T-helper 2 cell treated with Interferon-gamma antibody and Interleukin-4, amounts not matched to agents 5 μg/mL and 100 μg/mL, for 36 hours (primary cell): Measurements from ENCODE around the gene MT3.
"Not testable (repeated sequence)": the region's sequence is repeated elsewhere in the genome, so short reads cannot be mapped to it uniquely, and the experiment has no call there.

ENCODE experiments used
- DNase-seq: peaks from one replicate; pipeline ENCODE4 v3.0.0; 2021; ENCODE audit warnings: low spot score
- H3K27ac Mint-ChIP-seq: one replicate; pipeline ENCODE4 v1.8.0; 2021; ENCODE audit warnings: mild to moderate bottlenecking, mixed read lengths
- H3K27me3 Mint-ChIP-seq: one replicate; pipeline ENCODE4 v1.8.0; 2021; ENCODE audit warnings: low read depth, mixed read lengths
- H3K36me3 Mint-ChIP-seq: one replicate; pipeline ENCODE4 v1.8.0; 2021; ENCODE audit warnings: low read depth, mixed read lengths
- H3K4me1 Mint-ChIP-seq: one replicate; pipeline ENCODE4 v1.8.0; 2021; ENCODE audit warnings: low read depth, mixed read lengths
- H3K4me3 Mint-ChIP-seq: one replicate; pipeline ENCODE4 v1.8.0; 2022; ENCODE audit warnings: mild to moderate bottlenecking, moderate library complexity, mixed read lengths
- H3K9me3 Mint-ChIP-seq: one replicate; pipeline ENCODE4 v1.8.0; 2021; ENCODE audit warnings: mixed read lengths

MT3 gene

GRCh38 chr16:56609463-56609921, 20.2 kb downstream of the MT3 start:
- no peaks in the 10 kb centered on the region for H3K27me3 Mint-ChIP-seq
- peaks cover 3% of the 10 kb centered on the region for H3K36me3 Mint-ChIP-seq
- H3K27ac Mint-ChIP-seq, result peak overlapping the region; percentile 94
- no peaks in the 10 kb centered on the region for H3K9me3 Mint-ChIP-seq
- DNase-seq, result peak; percentile 72
- peaks cover 57% of the 10 kb centered on the region for H3K4me1 Mint-ChIP-seq
- peak overlapping the region; percentile 94 for H3K4me3 Mint-ChIP-seq

GRCh38 chr16:56610017-56610608, 20.8 kb downstream of the MT3 start:
- H3K27me3 Mint-ChIP-seq, result no peaks in the 10 kb centered on the region
- peak; percentile 90 for DNase-seq
- H3K4me3 Mint-ChIP-seq, result peak overlapping the region; percentile 94
- H3K4me1 Mint-ChIP-seq, result peaks cover 63% of the 10 kb centered on the region
- no peaks in the 10 kb centered on the region for H3K9me3 Mint-ChIP-seq
- H3K27ac Mint-ChIP-seq, result peak overlapping the region; percentile 94
- H3K36me3 Mint-ChIP-seq, result peaks cover 3% of the 10 kb centered on the region

- Mint-ChIP-seq H3K27ac (peak overlapping the region; percentile 94), H3K27me3 (no peaks in the 10 kb centered on the region), H3K36me3 (peaks cover 3% of the 10 kb centered on the region), H3K4me3 (peak overlapping the region; percentile 94), H3K9me3 (no peaks in the 10 kb centered on the region), H3K4me1 (peaks cover 66% of the 10 kb centered on the region)
- no peak for DNase-seq
These were observed 21.3 kb downstream of the MT3 start for GRCh38 chr16:56610609-56611111.

GRCh38 chr16:56611281-56611833, 22.0 kb downstream of the MT3 start:
- H3K27ac Mint-ChIP-seq, result peak overlapping the region; percentile 94
- no peaks in the 10 kb centered on the region for H3K27me3 Mint-ChIP-seq
- H3K9me3 Mint-ChIP-seq, result no peaks in the 10 kb centered on the region
- H3K36me3 Mint-ChIP-seq, result peaks cover 3% of the 10 kb centered on the region
- DNase-seq, result no peak
- peaks cover 67% of the 10 kb centered on the region for H3K4me1 Mint-ChIP-seq
- peak overlapping the region; percentile 71 for H3K4me3 Mint-ChIP-seq

- Mint-ChIP-seq H3K27me3 (no peaks in the 10 kb centered on the region), H3K4me1 (peaks cover 65% of the 10 kb centered on the region), H3K27ac (peak overlapping the region; percentile 4), H3K9me3 (no peaks in the 10 kb centered on the region), H3K36me3 (peaks cover 3% of the 10 kb centered on the region), H3K4me3 (no peak overlapping the region)
- DNase-seq, result no peak
These were observed 24.4 kb downstream of the MT3 start for GRCh38 chr16:56613706-56614105.

GRCh38 chr16:56614549-56614991, 25.2 kb downstream of the MT3 start:
- Mint-ChIP-seq H3K4me1 (peaks cover 63% of the 10 kb centered on the region), H3K27ac (peak overlapping the region; percentile 57)

GRCh38 chr16:56615353-56615752, 26.0 kb downstream of the MT3 start:
- Mint-ChIP-seq H3K27me3 (no peaks in the 10 kb centered on the region), H3K36me3 (peaks cover 2% of the 10 kb centered on the region), H3K27ac (no peak overlapping the region), H3K9me3 (no peaks in the 10 kb centered on the region), H3K4me1 (peaks cover 58% of the 10 kb centered on the region), H3K4me3 (no peak overlapping the region)
- DNase-seq, result no peak

More at GRCh38 chr16:56614549-56614991, 25.2 kb downstream of the MT3 start:
- DNase-seq, result peak; percentile 64
- H3K4me3 Mint-ChIP-seq, result no peak overlapping the region
- H3K27me3 Mint-ChIP-seq, result no peaks in the 10 kb centered on the region
- H3K9me3 Mint-ChIP-seq, result no peaks in the 10 kb centered on the region
- H3K36me3 Mint-ChIP-seq, result peaks cover 1% of the 10 kb centered on the region

GRCh38 chr16:56616608-56617211, 27.4 kb downstream of the MT3 start:
- Mint-ChIP-seq H3K27me3 (no peaks in the 10 kb centered on the region), H3K9me3 (no peaks in the 10 kb centered on the region), H3K27ac (peak overlapping the region; percentile 52), H3K36me3 (peaks cover 2% of the 10 kb centered on the region), H3K4me3 (peak overlapping the region; percentile 86), H3K4me1 (peaks cover 44% of the 10 kb centered on the region)
- DNase-seq, result no peak

- H3K4me3 Mint-ChIP-seq, result peak overlapping the region; percentile 86
- DNase-seq, result peak; percentile 67
- H3K27ac Mint-ChIP-seq, result peak overlapping the region; percentile 58
- H3K27me3 Mint-ChIP-seq, result no peaks in the 10 kb centered on the region
- H3K4me1 Mint-ChIP-seq, result peaks cover 42% of the 10 kb centered on the region
- H3K36me3 Mint-ChIP-seq, result peaks cover 2% of the 10 kb centered on the region
- H3K9me3 Mint-ChIP-seq, result no peaks in the 10 kb centered on the region
These were observed 28.1 kb downstream of the MT3 start for GRCh38 chr16:56617212-56618085.

- H3K27ac Mint-ChIP-seq, result peak overlapping the region; percentile 50
These were observed 28.8 kb downstream of the MT3 start for GRCh38 chr16:56618138-56618537.

GRCh38 chr16:56620339-56620897, 31.1 kb downstream of the MT3 start:
- Mint-ChIP-seq H3K27ac (no peak overlapping the region), H3K27me3 (no peaks in the 10 kb centered on the region), H3K9me3 (no peaks in the 10 kb centered on the region), H3K36me3 (peaks cover 2% of the 10 kb centered on the region), H3K4me3 (no peak overlapping the region), H3K4me1 (peaks cover 30% of the 10 kb centered on the region)
- DNase-seq, result no peak

More at GRCh38 chr16:56618138-56618537, 28.8 kb downstream of the MT3 start:
- H3K4me3 Mint-ChIP-seq, result peak overlapping the region; percentile 86
- peaks cover 2% of the 10 kb centered on the region for H3K36me3 Mint-ChIP-seq
- no peak for DNase-seq
- H3K9me3 Mint-ChIP-seq, result no peaks in the 10 kb centered on the region
- H3K27me3 Mint-ChIP-seq, result no peaks in the 10 kb centered on the region
- peaks cover 40% of the 10 kb centered on the region for H3K4me1 Mint-ChIP-seq

- not testable (repeated sequence) for H3K9me3 Mint-ChIP-seq
These were observed 32.5 kb downstream of the MT3 start for GRCh38 chr16:56621665-56622445.

GRCh38 chr16:56623184-56623583, 33.9 kb downstream of the MT3 start:
- not testable (repeated sequence) for H3K27me3 Mint-ChIP-seq, H3K9me3 Mint-ChIP-seq, DNase-seq, H3K36me3 Mint-ChIP-seq, H3K27ac Mint-ChIP-seq, H3K4me3 Mint-ChIP-seq
- peaks cover 25% of the 10 kb centered on the region for H3K4me1 Mint-ChIP-seq

More at GRCh38 chr16:56621665-56622445, 32.5 kb downstream of the MT3 start:
- peaks cover 29% of the 10 kb centered on the region for H3K4me1 Mint-ChIP-seq
- H3K27ac Mint-ChIP-seq, H3K4me3 Mint-ChIP-seq, H3K36me3 Mint-ChIP-seq, DNase-seq, H3K27me3 Mint-ChIP-seq: not testable (repeated sequence)
